Trophoblast cell (in vitro differentiated cells and primary cell): ENCODE data around the gene CAMK1D.
"Not testable (repeated sequence)": the region's sequence is repeated elsewhere in the genome, so short reads cannot be mapped to it uniquely, and the experiment has no call there.

Source experiments
- DNase-seq, 2 donors: peaks; one replicate each; pipeline ENCODE4 v3.0.0-alpha.2; 2016
- H2AFZ ChIP-seq: 2 replicates; pipeline ENCODE4 v1.6.1; 2013; ENCODE audit warnings: low read length, moderate library complexity, mild to moderate bottlenecking; ENCODE audit not compliant: insufficient read depth, poor library complexity
- H2AK5ac ChIP-seq: 2 replicates; pipeline ENCODE4 v1.6.1; 2013; ENCODE audit warnings: mild to moderate bottlenecking, low read length
- H2BK120ac ChIP-seq: 2 replicates; pipeline ENCODE4 v1.6.1; 2013; ENCODE audit warnings: low read length, mild to moderate bottlenecking, moderate library complexity; ENCODE audit not compliant: insufficient read depth, poor library complexity
- H2BK12ac ChIP-seq: 2 replicates; pipeline ENCODE4 v1.6.1; 2013; ENCODE audit warnings: mild to moderate bottlenecking, low read length, moderate library complexity
- H2BK5ac ChIP-seq: 2 replicates; pipeline ENCODE4 v1.6.1; 2013; ENCODE audit warnings: low read length, low read depth, moderate library complexity, mild to moderate bottlenecking; ENCODE audit not compliant: poor library complexity
- H3K14ac ChIP-seq: 2 replicates; pipeline ENCODE4 v1.6.1; 2013; ENCODE audit warnings: mild to moderate bottlenecking, low read length
- H3K18ac ChIP-seq: 2 replicates; pipeline ENCODE4 v1.6.1; 2013; ENCODE audit warnings: mild to moderate bottlenecking, low read length
- H3K23ac ChIP-seq: 2 replicates; pipeline ENCODE4 v1.6.1; 2013; ENCODE audit warnings: low read length
- H3K27ac ChIP-seq: 2 replicates; pipeline ENCODE4 v1.5.1; 2013; ENCODE audit warnings: low read depth, mild to moderate bottlenecking, inconsistent platforms, low read length, moderate library complexity
- H3K27me3 ChIP-seq: 2 replicates; pipeline ENCODE4 v1.6.1; 2013; ENCODE audit warnings: inconsistent platforms, mild to moderate bottlenecking, low read length, moderate library complexity; ENCODE audit not compliant: insufficient read depth
- H3K36me3 ChIP-seq, 2 experiments: 1 replicate in 1 of 2; 2 replicates in 1 of 2; pipeline ENCODE4 v1.6.1; 2013; ENCODE audit warnings: low read length in 2 of 2, mild to moderate bottlenecking in 2 of 2, moderate library complexity in 1 of 2; ENCODE audit not compliant: insufficient read depth in 2 of 2, control insufficient read depth in 1 of 2
- H3K4ac ChIP-seq: 2 replicates; pipeline ENCODE4 v1.6.1; 2013; ENCODE audit warnings: low read depth, mild to moderate bottlenecking, low read length, moderate library complexity
- H3K4me1 ChIP-seq, 2 experiments: 1 replicate in 1 of 2; 2 replicates in 1 of 2; pipeline ENCODE4 v1.6.1; 2013; ENCODE audit warnings: low read length in 2 of 2, mild to moderate bottlenecking in 2 of 2, moderate library complexity in 1 of 2; ENCODE audit not compliant: insufficient read depth in 2 of 2, control insufficient read depth in 1 of 2
- H3K4me2 ChIP-seq: 2 replicates; pipeline ENCODE4 v1.6.1; 2013; ENCODE audit warnings: inconsistent platforms, mild to moderate bottlenecking, low read length, moderate library complexity
- H3K4me3 ChIP-seq: 2 replicates; pipeline ENCODE4 v1.5.1; 2013; ENCODE audit warnings: mild to moderate bottlenecking, low read depth, low read length, inconsistent platforms
- H3K79me1 ChIP-seq: one replicate; pipeline ENCODE4 v1.6.1; 2013; ENCODE audit warnings: low read length
- H3K79me2 ChIP-seq: 2 replicates; pipeline ENCODE4 v1.6.1; 2013; ENCODE audit warnings: low read length, mild to moderate bottlenecking; ENCODE audit not compliant: control insufficient read depth, insufficient read depth, poor library complexity
- H3K9ac ChIP-seq: 2 replicates; pipeline ENCODE4 v1.6.1; 2013; ENCODE audit warnings: mild to moderate bottlenecking, low read length
- H3K9me3 ChIP-seq: 2 replicates; pipeline ENCODE4 v1.6.1; 2013; ENCODE audit warnings: low read depth, mild to moderate bottlenecking, control low read depth, inconsistent platforms, low read length; ENCODE audit not compliant: insufficient read depth
- H4K12ac ChIP-seq: 2 replicates; pipeline ENCODE4 v1.6.1; 2013; ENCODE audit warnings: low read depth, mild to moderate bottlenecking, low read length, moderate library complexity
- H4K8ac ChIP-seq: 2 replicates; pipeline ENCODE4 v1.6.1; 2013; ENCODE audit warnings: low read depth, mild to moderate bottlenecking, low read length, moderate library complexity
- H4K91ac ChIP-seq: one replicate; pipeline ENCODE4 v1.6.1; 2013; ENCODE audit warnings: low read depth, mild to moderate bottlenecking, low read length, moderate library complexity
- WGBS: extraction: QIAGEN DNeasy Blood & Tissue Kit; methylation state at CpG from one replicate; pipeline ENCODE4 v1.1.7; 2013; ENCODE audit warnings: missing lambda C conversion rate; ENCODE audit not compliant: insufficient read length, insufficient coverage; ENCODE audit errors: extremely low coverage; 5-methylcytosine and 5-hydroxymethylcytosine counted together

The CAMK1D gene

GRCh38 chr10:12334186-12334530 lies 15.2 kb upstream of the CAMK1D start:
- Histone ChIP-seq H3K14ac (no peak overlapping the region), H3K4me2 (peak overlapping the region; percentile 3), H4K12ac (no peak overlapping the region), H3K23ac (no peak overlapping the region), H3K4ac (no peak overlapping the region), H2BK5ac (no peak overlapping the region), H3K9ac (no peak overlapping the region), H3K18ac (no peak overlapping the region), H3K4me3 (no peak overlapping the region), H2AK5ac (no peak overlapping the region), H2BK12ac (no peak overlapping the region), H2AFZ (no peak overlapping the region), H3K79me2 (no peaks in the 10 kb centered on the region), H3K27me3 (no peaks in the 10 kb centered on the region), H2BK120ac (no peak overlapping the region), H3K36me3 (no peaks in the 10 kb centered on the region), H3K79me1 (no peaks in the 10 kb centered on the region), H4K8ac (no peak overlapping the region), H3K9me3 (no peaks in the 10 kb centered on the region), H3K27ac (no peak overlapping the region), H3K4me1 (peaks cover 3 to 4% of the 10 kb centered on the region in 2 experiments), H4K91ac (no peak overlapping the region)
- no CpG with 5 or more reads among the region's 6 CpGs for WGBS
- DNase-seq: peak; percentile 26 to 31

GRCh38 chr10:12335169-12335568 lies 14.2 kb upstream of the CAMK1D start:
- H4K12ac ChIP-seq, H2AFZ ChIP-seq, H3K4me1 ChIP-seq, H3K27ac ChIP-seq, H2AK5ac ChIP-seq, H3K4me3 ChIP-seq, H3K18ac ChIP-seq, H2BK5ac ChIP-seq, H3K4me2 ChIP-seq, H2BK12ac ChIP-seq, H4K8ac ChIP-seq, H2BK120ac ChIP-seq, H4K91ac ChIP-seq, H3K14ac ChIP-seq, H3K4ac ChIP-seq, H3K79me1 ChIP-seq, H3K23ac ChIP-seq, H3K27me3 ChIP-seq, H3K9me3 ChIP-seq, H3K36me3 ChIP-seq, DNase-seq, H3K79me2 ChIP-seq, H3K9ac ChIP-seq: not testable (repeated sequence)
- WGBS: no CpG with 5 or more reads among the region's 4 CpGs

- H4K12ac ChIP-seq: no peak overlapping the region
- H3K4me1 ChIP-seq: peaks cover 3 to 4% of the 10 kb centered on the region in 2 experiments
- no peaks in the 10 kb centered on the region for H3K27me3 ChIP-seq
- H3K79me2 ChIP-seq: no peaks in the 10 kb centered on the region
- H3K23ac ChIP-seq: no peak overlapping the region
- H3K4me3 ChIP-seq: no peak overlapping the region
- H3K4ac ChIP-seq: no peak overlapping the region
- no peak overlapping the region for H2BK5ac ChIP-seq
- no peak overlapping the region for H3K4me2 ChIP-seq
- no CpG with 5 or more reads among the region's 9 CpGs for WGBS
- H2AFZ ChIP-seq: no peak overlapping the region
- no peak for DNase-seq
- no peak overlapping the region for H2BK12ac ChIP-seq
- no peak overlapping the region for H4K8ac ChIP-seq
- no peak overlapping the region for H4K91ac ChIP-seq
- no peak overlapping the region for H3K9ac ChIP-seq
- H3K36me3 ChIP-seq: no peaks in the 10 kb centered on the region
- no peak overlapping the region for H3K14ac ChIP-seq
- no peaks in the 10 kb centered on the region for H3K79me1 ChIP-seq
- no peak overlapping the region for H2BK120ac ChIP-seq
- no peaks in the 10 kb centered on the region for H3K9me3 ChIP-seq
- no peak overlapping the region for H3K18ac ChIP-seq
- no peak overlapping the region for H2AK5ac ChIP-seq
- H3K27ac ChIP-seq: no peak overlapping the region
Observed at GRCh38 chr10:12337453-12338372, 11.6 kb upstream of the CAMK1D start.

GRCh38 chr10:12338981-12339380 lies 10.4 kb upstream of the CAMK1D start:
- DNase-seq: peak; percentile 75 to 89
- H4K8ac ChIP-seq: no peak overlapping the region
- no peak overlapping the region for H2AFZ ChIP-seq
- no peak overlapping the region for H4K91ac ChIP-seq
- H2BK5ac ChIP-seq: no peak overlapping the region
- no peak overlapping the region for H3K9ac ChIP-seq
- no peak overlapping the region for H2BK12ac ChIP-seq
- H2BK120ac ChIP-seq: no peak overlapping the region
- H3K79me2 ChIP-seq: no peaks in the 10 kb centered on the region
- H3K9me3 ChIP-seq: no peaks in the 10 kb centered on the region
- H3K27me3 ChIP-seq: no peaks in the 10 kb centered on the region
- H3K23ac ChIP-seq: no peak overlapping the region
- no peak overlapping the region for H4K12ac ChIP-seq
- H3K18ac ChIP-seq: no peak overlapping the region
- no peak overlapping the region for H2AK5ac ChIP-seq
- H3K14ac ChIP-seq: no peak overlapping the region
- no peaks in the 10 kb centered on the region for H3K36me3 ChIP-seq
- no peak overlapping the region for H3K4ac ChIP-seq
- WGBS: no CpG with 5 or more reads among the region's 4 CpGs
- peaks cover 0 to under 1% of the 10 kb centered on the region in 2 experiments for H3K4me1 ChIP-seq
- H3K4me3 ChIP-seq: no peak overlapping the region
- no peak overlapping the region for H3K27ac ChIP-seq
- no peaks in the 10 kb centered on the region for H3K79me1 ChIP-seq
- H3K4me2 ChIP-seq: no peak overlapping the region
